BLaER1 (cell line): ENCODE data around the gene EME1.
"Not testable (repeated sequence)": the region's sequence is repeated elsewhere in the genome, so short reads cannot be mapped to it uniquely, and the experiment has no call there.

ENCODE experiments used
- H3K27ac ChIP-seq: shearing (Covaris generic); formaldehyde crosslinking; 2 replicates; pipeline ENCODE4 v1.8.1; 2022
- H3K27me3 ChIP-seq: shearing (Covaris generic); formaldehyde crosslinking; 2 replicates; pipeline ENCODE4 v1.8.1; 2022
- H3K36me3 ChIP-seq: shearing (Covaris generic); formaldehyde crosslinking; 2 replicates; pipeline ENCODE4 v1.8.1; 2022
- H3K4me1 ChIP-seq: shearing (Covaris generic); formaldehyde crosslinking; 2 replicates; pipeline ENCODE4 v1.8.1; 2022
- H3K4me2 ChIP-seq: shearing (Covaris generic); formaldehyde crosslinking; 2 replicates; pipeline ENCODE4 v1.8.1; 2022
- H3K4me3 ChIP-seq: shearing (Covaris generic); formaldehyde crosslinking; 2 replicates; pipeline ENCODE4 v1.8.1; 2022
- H3K9ac ChIP-seq: shearing (Covaris generic); formaldehyde crosslinking; 2 replicates; pipeline ENCODE4 v1.8.1; 2022
- H3K9me3 ChIP-seq: shearing (Covaris generic); formaldehyde crosslinking; 2 replicates; pipeline ENCODE4 v1.8.1; 2022
- H4K20me1 ChIP-seq: shearing (Covaris generic); formaldehyde crosslinking; 2 replicates; pipeline ENCODE4 v1.8.1; 2022
- Cebpa-rat ChIP-seq: shearing (Covaris generic); IDR thresholded peaks from 2 replicates; pipeline ENCODE4 v1.8.1; 2022

Gene EME1

GRCh38 chr17:50406578-50406977, 33.5 kb downstream of the EME1 start:
- no peak overlapping the region for H3K27ac ChIP-seq
- no peaks in the 10 kb centered on the region for H3K9me3 ChIP-seq
- no peak overlapping the region for H3K4me3 ChIP-seq
- H4K20me1 ChIP-seq: no peaks in the 10 kb centered on the region
- no peak for TF ChIP-seq Cebpa-rat
- no peak overlapping the region for H3K4me2 ChIP-seq
- no peaks in the 10 kb centered on the region for H3K36me3 ChIP-seq
- H3K27me3 ChIP-seq: no peaks in the 10 kb centered on the region
- no peaks in the 10 kb centered on the region for H3K4me1 ChIP-seq
- H3K9ac ChIP-seq: no peak overlapping the region

GRCh38 chr17:50407921-50408320, 34.9 kb downstream of the EME1 start:
- no peaks in the 10 kb centered on the region for H4K20me1 ChIP-seq
- no peak overlapping the region for H3K4me3 ChIP-seq
- no peak overlapping the region for H3K27ac ChIP-seq
- no peaks in the 10 kb centered on the region for H3K9me3 ChIP-seq
- H3K36me3 ChIP-seq: no peaks in the 10 kb centered on the region
- no peaks in the 10 kb centered on the region for H3K27me3 ChIP-seq
- no peak overlapping the region for H3K9ac ChIP-seq
- no peak for TF ChIP-seq Cebpa-rat
- H3K4me1 ChIP-seq: no peaks in the 10 kb centered on the region
- no peak overlapping the region for H3K4me2 ChIP-seq

GRCh38 chr17:50412188-50412732, 39.2 kb downstream of the EME1 start:
- TF ChIP-seq Cebpa-rat: no peak
- Histone ChIP-seq H3K36me3 (no peaks in the 10 kb centered on the region), H3K9me3 (no peaks in the 10 kb centered on the region), H4K20me1 (no peaks in the 10 kb centered on the region), H3K4me3 (no peak overlapping the region), H3K9ac (no peak overlapping the region), H3K27ac (no peak overlapping the region), H3K4me1 (no peaks in the 10 kb centered on the region), H3K4me2 (no peak overlapping the region), H3K27me3 (no peaks in the 10 kb centered on the region)

- Histone ChIP-seq H3K4me1 (no peaks in the 10 kb centered on the region), H3K27me3 (no peaks in the 10 kb centered on the region), H3K4me3 (no peak overlapping the region), H3K4me2 (no peak overlapping the region), H3K36me3 (no peaks in the 10 kb centered on the region), H3K27ac (no peak overlapping the region), H3K9ac (no peak overlapping the region), H3K9me3 (peaks cover 13% of the 10 kb centered on the region), H4K20me1 (no peaks in the 10 kb centered on the region)
- TF ChIP-seq Cebpa-rat: no peak
Observed at GRCh38 chr17:50414808-50415207, 41.8 kb downstream of the EME1 start.

- H3K27me3 ChIP-seq, H4K20me1 ChIP-seq, H3K4me2 ChIP-seq, H3K4me3 ChIP-seq, H3K9ac ChIP-seq, H3K36me3 ChIP-seq, H3K27ac ChIP-seq: not testable (repeated sequence)
- H3K9me3 ChIP-seq: peaks cover 21% of the 10 kb centered on the region
- H3K4me1 ChIP-seq: peaks cover 34% of the 10 kb centered on the region
Observed at GRCh38 chr17:50419577-50419976, 46.5 kb downstream of the EME1 start.

GRCh38 chr17:50420419-50421112, 47.5 kb downstream of the EME1 start:
- H4K20me1 ChIP-seq: no peaks in the 10 kb centered on the region
- H3K4me2 ChIP-seq: peak overlapping the region; percentile 82
- no peaks in the 10 kb centered on the region for H3K36me3 ChIP-seq
- peak overlapping the region; percentile 69 for H3K9ac ChIP-seq
- no peaks in the 10 kb centered on the region for H3K27me3 ChIP-seq
- H3K4me3 ChIP-seq: peak overlapping the region; percentile 59
- H3K27ac ChIP-seq: peak overlapping the region; percentile 75
- TF ChIP-seq Cebpa-rat: peak; percentile 42; the same call in 1 of the 2 replicates
- peaks cover 21% of the 10 kb centered on the region for H3K9me3 ChIP-seq
- peaks cover 44% of the 10 kb centered on the region for H3K4me1 ChIP-seq

GRCh38 chr17:50421308-50422051, 48.5 kb downstream of the EME1 start:
- peak overlapping the region; percentile 69 for H3K9ac ChIP-seq
- peaks cover 21% of the 10 kb centered on the region for H3K9me3 ChIP-seq
- no peaks in the 10 kb centered on the region for H4K20me1 ChIP-seq
- peak overlapping the region; percentile 59 for H3K4me3 ChIP-seq
- H3K4me1 ChIP-seq: peaks cover 47% of the 10 kb centered on the region
- no peaks in the 10 kb centered on the region for H3K27me3 ChIP-seq
- H3K4me2 ChIP-seq: peak overlapping the region; percentile 82
- H3K36me3 ChIP-seq: no peaks in the 10 kb centered on the region
- TF ChIP-seq Cebpa-rat: no peak
- H3K27ac ChIP-seq: peak overlapping the region; percentile 75

GRCh38 chr17:50422738-50423137, 49.7 kb downstream of the EME1 start:
- Histone ChIP-seq H3K4me1 (peaks cover 59% of the 10 kb centered on the region), H3K4me3 (no peak overlapping the region), H4K20me1 (no peaks in the 10 kb centered on the region), H3K9me3 (peaks cover 21% of the 10 kb centered on the region), H3K27me3 (no peaks in the 10 kb centered on the region), H3K4me2 (no peak overlapping the region), H3K36me3 (no peaks in the 10 kb centered on the region), H3K9ac (no peak overlapping the region), H3K27ac (no peak overlapping the region)
- no peak for TF ChIP-seq Cebpa-rat

- Histone ChIP-seq H3K4me3 (no peak overlapping the region), H4K20me1 (no peaks in the 10 kb centered on the region), H3K27me3 (no peaks in the 10 kb centered on the region), H3K4me2 (peak overlapping the region; percentile 27), H3K27ac (no peak overlapping the region), H3K36me3 (no peaks in the 10 kb centered on the region), H3K9ac (no peak overlapping the region), H3K4me1 (peaks cover 67% of the 10 kb centered on the region), H3K9me3 (peaks cover 20% of the 10 kb centered on the region)
- no peak for TF ChIP-seq Cebpa-rat
Observed at GRCh38 chr17:50423553-50424159, 50.6 kb downstream of the EME1 start.
